Stimulated activated CD8-positive, alpha-beta memory T cell treated with anti-CD3 and anti-CD28 coated beads, Interleukin-4, amount 100 ng/mL, for 24 hours (primary cell): ENCODE measurements around the gene EIF2S3B.

Source experiments
- DNase-seq: peaks from one replicate; pipeline ENCODE4 v3.0.0-alpha.2; 2020; ENCODE audit warnings: low read depth

EIF2S3B gene

GRCh38 chr12:10554228-10554755, 48.6 kb downstream of the EIF2S3B start:
- DNase-seq: no peak

- DNase-seq: no peak
These were observed 49.2 kb downstream of the EIF2S3B start for GRCh38 chr12:10554756-10555481.

GRCh38 chr12:10557329-10557728, 51.6 kb downstream of the EIF2S3B start:
- DNase-seq: no peak

GRCh38 chr12:10557766-10558165, 52.1 kb downstream of the EIF2S3B start:
- DNase-seq: no peak
